ENCODE measurements around the gene BORCS5. TPM values are rescaled to one million over a fixed set of nuclear protein-coding genes. Genes with fewer than 3 reads are reported as not detected.

The BORCS5 gene
- total RNA-seq, 2 experiments from 2014 or later = 10.4 to 22.9 TPM

- TF ChIP-seq EZH2phosphoT487 (IDR thresholded peaks at IDR 0.05; ENCODE audit: borderline replicate concordance, low read depth, low read length) (no peak), CTCF (conservative IDR thresholded peaks at IDR 0.05; ENCODE audit: low read length) (no peak)
- no peaks in the 10 kb centered on the region for H3K9me3 ChIP-seq (ENCODE audit: low read length)
- CTCF ChIA-PET (ENCODE audit: unreplicated experiment) = no interaction called here
- no peaks in the 10 kb centered on the region for H4K20me1 ChIP-seq (ENCODE audit: insufficient read depth, low read length)
- H3K27ac ChIP-seq (ENCODE audit: low read depth, low read length, poor library complexity, severe bottlenecking) = no peak overlapping the region
- BruUV-seq (replicated peaks) = no TSS peak
- POLR2A ChIA-PET = interaction anchor here (1.8 to 1.9 kb wide), 2 partner anchors 10 to 11 kb away, joined by 4 to 8 read pairs; no protein-coding TSS in a partner anchor
- no peak overlapping the region for H2AFZ ChIP-seq (ENCODE audit: low read length)
- H3K4me2 ChIP-seq (ENCODE audit: low read length) = no peak overlapping the region
- no peak overlapping the region for H3K4me3 ChIP-seq (ENCODE audit: low read depth, low read length, poor library complexity, severe bottlenecking)
- H3K79me2 ChIP-seq (ENCODE audit: insufficient read depth, low read depth, low read length) = no peaks in the 10 kb centered on the region
- no peaks in the 10 kb centered on the region for H3K9me2 ChIP-seq (ENCODE audit: insufficient read depth, low read length)
- intact Hi-C loops (cut with micrococcal nuclease; ENCODE audit: unreplicated experiment) = no loop called here
- no peaks in the 10 kb centered on the region for H3K4me1 ChIP-seq (ENCODE audit: insufficient read depth, low read length, poor library complexity, severe bottlenecking)
- DNase-seq (ENCODE audit: low spot score) = no peak
- H3K36me3 ChIP-seq (ENCODE audit: insufficient read depth, low read length) = 0 out of 2 replicates have a peak, but pooled peaks cover 4% of the 10 kb centered on the region
Measured at GRCh38 chr12:12476857-12477531, 120.1 kb downstream of the BORCS5 start.

- H3K27ac ChIP-seq (ENCODE audit: low read depth, low read length, poor library complexity, severe bottlenecking) = no peak overlapping the region
- H2AFZ ChIP-seq (ENCODE audit: low read length) = no peak overlapping the region
- no peak overlapping the region for H3K4me2 ChIP-seq (ENCODE audit: low read length)
- POLR2A ChIA-PET = interaction anchor here (1.9 kb wide), 1 partner anchor 9 kb away, joined by 4 read pairs; no protein-coding TSS in a partner anchor
- intact Hi-C loops (cut with micrococcal nuclease; ENCODE audit: unreplicated experiment) = no loop called here
- TF ChIP-seq CTCF (conservative IDR thresholded peaks at IDR 0.05; ENCODE audit: low read length) (no peak), EZH2phosphoT487 (IDR thresholded peaks at IDR 0.05; ENCODE audit: borderline replicate concordance, low read depth, low read length) (no peak)
- no peaks in the 10 kb centered on the region for H3K9me3 ChIP-seq (ENCODE audit: low read length)
- 0 out of 2 replicates have a peak, but pooled peaks cover 4% of the 10 kb centered on the region for H3K36me3 ChIP-seq (ENCODE audit: insufficient read depth, low read length)
- no peaks in the 10 kb centered on the region for H3K9me2 ChIP-seq (ENCODE audit: insufficient read depth, low read length)
- CTCF ChIA-PET (ENCODE audit: unreplicated experiment) = no interaction called here
- H3K4me3 ChIP-seq (ENCODE audit: low read depth, low read length, poor library complexity, severe bottlenecking) = no peak overlapping the region
- H4K20me1 ChIP-seq (ENCODE audit: insufficient read depth, low read length) = no peaks in the 10 kb centered on the region
- no TSS peak for BruUV-seq (replicated peaks)
- no peak for DNase-seq (ENCODE audit: low spot score)
- no peaks in the 10 kb centered on the region for H3K79me2 ChIP-seq (ENCODE audit: insufficient read depth, low read depth, low read length)
- H3K4me1 ChIP-seq (ENCODE audit: insufficient read depth, low read length, poor library complexity, severe bottlenecking) = no peaks in the 10 kb centered on the region
Measured at GRCh38 chr12:12477532-12477890, 120.6 kb downstream of the BORCS5 start.

- Histone ChIP-seq H4K20me1 (ENCODE audit: insufficient read depth, low read length) (no peaks in the 10 kb centered on the region), H3K9me2 (ENCODE audit: insufficient read depth, low read length) (no peaks in the 10 kb centered on the region), H3K4me2 (ENCODE audit: low read length) (no peak overlapping the region), H3K4me1 (ENCODE audit: insufficient read depth, low read length, poor library complexity, severe bottlenecking) (no peaks in the 10 kb centered on the region), H3K9me3 (ENCODE audit: low read length) (no peaks in the 10 kb centered on the region), H2AFZ (ENCODE audit: low read length) (no peak overlapping the region), H3K27ac (ENCODE audit: low read depth, low read length, poor library complexity, severe bottlenecking) (no peak overlapping the region), H3K79me2 (ENCODE audit: insufficient read depth, low read depth, low read length) (no peaks in the 10 kb centered on the region), H3K36me3 (ENCODE audit: insufficient read depth, low read length) (0 out of 2 replicates have a peak, but pooled peaks cover 4% of the 10 kb centered on the region), H3K4me3 (ENCODE audit: low read depth, low read length, poor library complexity, severe bottlenecking) (no peak overlapping the region)
- POLR2A ChIA-PET = no interaction called here
- CTCF ChIA-PET (ENCODE audit: unreplicated experiment) = no interaction called here
- TF ChIP-seq EZH2phosphoT487 (IDR thresholded peaks at IDR 0.05; ENCODE audit: borderline replicate concordance, low read depth, low read length) (no peak), CTCF (conservative IDR thresholded peaks at IDR 0.05; ENCODE audit: low read length) (no peak)
- no peak for DNase-seq (ENCODE audit: low spot score)
- intact Hi-C loops (cut with micrococcal nuclease; ENCODE audit: unreplicated experiment) = loop anchor here (10.0 kb wide), 1 partner anchor 175 kb away; no protein-coding TSS in a partner anchor
- BruUV-seq (replicated peaks) = no TSS peak
Measured at GRCh38 chr12:12480074-12480473, 123.2 kb downstream of the BORCS5 start.
